Coronary artery (tissue), 2 donors: ENCODE measurements around the gene SYNDIG1.

Source experiments
- DNase-seq: peaks from one replicate; pipeline ENCODE4 v3.0.0-alpha.2; 2017; ENCODE audit warnings: low spot score
- H3K27ac ChIP-seq, 2 donors: fragments of 200-600 bp; sonication (generic); one replicate each; pipeline ENCODE4 v1.5.1; 2016 to 2019
- H3K4me3 ChIP-seq: fragments of 200-600 bp; sonication (generic); 2 replicates; pipeline ENCODE4 v1.5.1; 2016; ENCODE audit warnings: mild to moderate bottlenecking, moderate library complexity
- TF ChIP-seq, protein P1 (sequence below): fragments of 200-600 bp; sonication (generic); IDR thresholded peaks from one replicate; pipeline ENCODE4 v1.5.1; 2019; ENCODE audit warnings: antibody characterized with exemption

The SYNDIG1 gene

DNA sequence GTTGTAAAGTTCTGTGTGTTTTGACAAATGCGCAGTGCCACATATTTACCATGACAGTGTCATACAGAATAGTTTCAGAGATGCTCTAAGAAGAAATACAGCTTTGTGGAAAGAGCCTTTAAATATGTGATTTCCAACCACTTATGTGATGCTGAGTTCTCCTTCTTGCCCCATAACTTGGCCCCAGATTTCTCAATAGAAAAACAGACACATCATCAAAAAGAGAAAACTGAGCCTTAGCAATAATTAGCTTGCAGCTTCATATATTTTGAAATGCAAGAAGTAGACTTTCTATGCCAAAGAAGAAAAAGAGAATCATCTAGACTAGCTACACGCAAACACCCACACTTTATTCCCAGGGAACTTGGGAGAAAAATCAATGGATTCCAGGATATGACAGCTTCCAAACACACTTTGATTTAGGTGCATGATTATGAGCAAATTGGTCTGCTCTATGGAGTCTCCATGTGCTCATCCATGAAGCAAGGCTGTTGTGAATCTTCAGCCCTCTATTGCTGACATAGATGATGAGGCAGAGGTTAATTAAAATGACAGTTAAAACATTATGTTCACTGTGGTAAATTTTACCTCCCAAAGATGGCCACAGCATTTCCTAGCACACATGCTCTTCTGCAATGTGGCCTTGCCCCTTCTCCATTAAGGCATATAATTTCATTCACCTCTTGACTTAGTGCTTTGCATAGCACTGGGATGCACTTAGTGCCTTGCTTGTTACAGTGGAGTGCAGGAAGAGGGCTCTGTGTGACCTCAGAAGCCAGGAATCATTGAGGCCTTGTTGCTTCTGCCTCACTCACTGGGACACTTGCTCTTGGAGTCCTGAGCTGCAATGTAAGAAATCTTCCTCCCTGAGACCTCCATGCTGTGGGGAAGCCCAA is 174.6 kb downstream of the SYNDIG1 start:
- DNase-seq = peak; percentile 17
- no peak overlapping the region for H3K4me3 ChIP-seq
- TF ChIP-seq, protein P1, sequence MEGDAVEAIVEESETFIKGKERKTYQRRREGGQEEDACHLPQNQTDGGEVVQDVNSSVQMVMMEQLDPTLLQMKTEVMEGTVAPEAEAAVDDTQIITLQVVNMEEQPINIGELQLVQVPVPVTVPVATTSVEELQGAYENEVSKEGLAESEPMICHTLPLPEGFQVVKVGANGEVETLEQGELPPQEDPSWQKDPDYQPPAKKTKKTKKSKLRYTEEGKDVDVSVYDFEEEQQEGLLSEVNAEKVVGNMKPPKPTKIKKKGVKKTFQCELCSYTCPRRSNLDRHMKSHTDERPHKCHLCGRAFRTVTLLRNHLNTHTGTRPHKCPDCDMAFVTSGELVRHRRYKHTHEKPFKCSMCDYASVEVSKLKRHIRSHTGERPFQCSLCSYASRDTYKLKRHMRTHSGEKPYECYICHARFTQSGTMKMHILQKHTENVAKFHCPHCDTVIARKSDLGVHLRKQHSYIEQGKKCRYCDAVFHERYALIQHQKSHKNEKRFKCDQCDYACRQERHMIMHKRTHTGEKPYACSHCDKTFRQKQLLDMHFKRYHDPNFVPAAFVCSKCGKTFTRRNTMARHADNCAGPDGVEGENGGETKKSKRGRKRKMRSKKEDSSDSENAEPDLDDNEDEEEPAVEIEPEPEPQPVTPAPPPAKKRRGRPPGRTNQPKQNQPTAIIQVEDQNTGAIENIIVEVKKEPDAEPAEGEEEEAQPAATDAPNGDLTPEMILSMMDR = no peak
- no peak overlapping the region for H3K27ac ChIP-seq

DNA sequence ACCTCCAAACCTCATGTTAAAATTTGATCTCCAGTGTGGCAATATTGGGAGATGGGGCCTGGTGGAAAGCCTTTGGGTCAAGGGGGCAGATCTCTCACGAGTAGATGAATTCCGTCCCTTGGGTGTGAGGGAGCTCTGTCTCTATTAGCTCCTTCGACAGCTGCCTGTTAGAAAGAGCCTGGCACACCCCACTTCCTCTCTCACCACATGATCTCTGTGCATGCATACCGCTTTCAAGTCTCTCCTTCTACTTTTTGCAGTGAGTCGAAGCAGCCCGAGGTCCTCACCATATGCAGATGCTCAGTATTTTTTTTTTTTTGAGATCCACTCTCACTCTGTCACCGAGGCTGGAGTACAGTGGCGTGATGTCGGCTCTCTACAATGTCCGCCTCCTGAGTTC is 176.9 kb downstream of the SYNDIG1 start:
- Histone ChIP-seq H3K27ac (no peak overlapping the region), H3K4me3 (no peak overlapping the region)
- DNase-seq = peak; percentile 26
- TF ChIP-seq, protein P1 = no peak

DNA sequence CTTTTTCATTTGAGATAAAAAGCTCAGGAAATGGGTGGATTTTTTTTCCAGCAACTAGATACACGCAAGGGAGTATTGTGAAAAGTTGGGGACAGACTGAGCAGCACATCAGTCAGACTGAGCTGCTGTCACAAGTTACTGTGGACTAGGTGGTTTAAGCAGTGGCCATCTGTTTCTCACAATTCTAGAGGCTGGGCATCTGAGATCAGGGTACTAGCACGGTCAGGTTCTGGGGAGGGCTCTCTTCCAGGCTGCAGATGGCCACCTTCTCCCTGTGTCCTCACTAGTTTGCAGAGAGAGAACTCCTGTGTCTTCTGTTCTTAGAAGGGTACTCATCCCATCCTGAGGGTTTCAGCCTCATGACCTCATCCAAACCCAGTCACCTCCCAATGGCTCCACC is 178.3 kb downstream of the SYNDIG1 start:
- Histone ChIP-seq H3K4me3 (no peak overlapping the region), H3K27ac (no peak overlapping the region)
- TF ChIP-seq, protein P1 = no peak
- DNase-seq = no peak

DNA sequence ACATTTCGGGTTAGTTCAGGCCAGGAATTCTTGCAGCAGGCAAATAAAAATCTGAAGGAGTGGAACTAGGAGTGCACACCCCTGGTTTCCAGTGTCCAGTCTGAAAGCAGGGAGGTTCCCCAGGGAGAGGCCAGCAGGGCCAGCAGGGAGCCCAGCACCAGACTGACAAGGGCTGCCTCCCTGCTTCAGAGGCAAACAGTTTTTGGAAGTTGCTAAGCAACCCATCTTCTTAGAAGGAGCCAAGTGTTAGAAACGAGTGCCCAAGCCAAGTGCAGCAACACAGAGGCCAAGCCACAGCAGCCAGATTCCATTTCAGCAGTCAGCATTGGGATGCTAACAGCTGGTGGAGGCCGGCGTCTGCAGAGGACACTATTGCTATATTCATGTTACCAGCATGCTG is 179.1 kb downstream of the SYNDIG1 start:
- DNase-seq = peak; percentile 68
- Histone ChIP-seq H3K27ac (no peak overlapping the region), H3K4me3 (no peak overlapping the region)
- TF ChIP-seq, protein P1 = no peak

DNA sequence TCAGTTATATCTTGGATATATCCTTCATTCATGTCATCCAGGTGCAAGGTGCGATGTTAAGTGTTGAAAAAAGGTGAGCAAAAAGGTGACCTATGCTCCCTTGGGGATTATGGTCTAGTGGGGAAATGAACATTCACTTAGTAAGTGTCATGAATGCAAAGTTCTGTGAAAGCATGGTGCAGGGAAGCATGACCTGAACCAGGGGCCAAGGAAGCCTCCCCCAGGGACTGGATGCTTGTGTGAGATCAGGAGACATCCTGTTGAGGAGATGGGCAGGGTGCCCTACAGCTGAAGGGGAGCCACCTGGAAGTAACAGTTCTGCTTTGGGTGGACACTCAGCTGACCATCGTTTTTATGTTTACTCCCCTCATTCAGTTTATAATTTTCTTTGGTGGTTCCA is 179.5 kb downstream of the SYNDIG1 start:
- H3K4me3 ChIP-seq = no peak overlapping the region
- TF ChIP-seq, protein P1 = no peak
- H3K27ac ChIP-seq = no peak overlapping the region
- DNase-seq = no peak

DNA sequence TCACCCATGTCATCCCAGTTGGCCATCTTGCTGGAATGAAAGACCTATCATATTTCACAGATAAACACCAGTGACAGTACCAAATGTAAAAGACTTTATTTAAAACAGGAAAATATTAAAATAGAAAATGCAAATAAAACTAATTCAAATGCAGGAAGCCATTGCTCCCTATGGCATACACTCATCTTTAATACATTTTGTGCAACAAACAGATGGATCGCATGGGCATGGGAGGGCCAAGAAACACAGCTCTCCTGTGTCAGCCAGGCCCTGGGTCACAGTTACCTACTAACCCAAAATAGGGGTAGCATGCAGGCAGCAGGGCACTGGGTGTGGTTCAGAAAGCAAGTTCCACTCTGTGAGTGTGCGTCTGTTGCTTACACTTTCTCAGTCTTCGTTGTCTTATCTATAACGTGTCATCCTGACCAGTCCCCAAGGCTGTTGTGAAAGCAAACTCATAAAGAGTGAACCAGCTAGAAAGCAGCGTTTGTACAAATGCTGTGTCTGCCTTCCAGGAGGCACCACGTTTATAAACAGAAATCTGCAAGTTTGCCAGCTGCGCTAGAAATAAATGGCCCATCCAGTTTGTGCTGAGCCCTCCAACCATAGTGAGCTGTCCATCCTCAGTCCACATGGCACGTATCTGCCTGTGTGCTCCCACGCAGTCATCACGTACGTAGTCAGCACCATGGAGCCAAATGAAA is 180.5 kb downstream of the SYNDIG1 start:
- DNase-seq = no peak
- Histone ChIP-seq H3K4me3 (no peak overlapping the region), H3K27ac (no peak overlapping the region)
- TF ChIP-seq, protein P1 = no peak
